NCI-H748 treated with DMSO at 0.1 percent for 48 hours (cell line): ENCODE data around the gene EHBP1L1.

Experiments used
- DNase-seq: peaks from one replicate; lab custom pipeline; 2025; lab: John Stamatoyannopoulos, UW

EHBP1L1 gene

GRCh38 chr11:65595131-65595530 is 19.3 kb downstream of the EHBP1L1 start:
- DNase-seq = no peak

DNA sequence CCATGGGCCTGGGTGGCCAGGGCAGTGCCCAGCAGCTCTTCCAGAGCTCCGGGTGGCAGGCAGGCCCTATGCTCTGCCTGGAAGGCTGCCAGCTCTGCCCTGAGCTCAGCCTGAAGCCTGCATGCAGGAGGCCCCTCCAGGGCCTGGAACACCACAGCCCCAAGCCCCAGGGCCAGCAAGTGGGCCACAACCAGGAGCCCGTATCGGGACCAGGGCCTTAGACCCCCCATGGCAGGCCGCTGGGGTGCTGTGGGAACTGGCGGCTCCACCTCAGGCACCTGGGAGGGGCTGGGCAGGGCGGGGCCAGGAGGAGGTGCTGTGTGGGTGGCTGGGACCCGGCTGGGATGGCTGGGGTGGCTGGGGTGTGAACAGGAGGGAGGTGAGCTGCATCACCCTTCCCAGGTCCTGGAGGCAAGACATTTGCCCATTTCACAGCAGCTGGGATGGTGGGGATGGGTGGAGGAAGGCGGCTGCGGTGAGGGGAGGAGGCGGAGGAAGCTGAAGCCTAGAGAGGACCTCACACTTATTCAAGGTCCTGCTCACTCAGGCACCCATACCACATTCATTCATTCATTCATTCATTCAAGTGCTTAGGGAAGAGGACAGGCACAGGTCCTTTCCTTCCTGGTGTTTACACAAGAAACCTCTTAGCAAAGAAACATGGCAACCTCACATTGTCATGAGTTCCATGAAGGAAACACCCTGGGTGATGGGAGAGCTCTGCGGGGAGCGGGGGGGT is 19.9 kb downstream of the EHBP1L1 start, which contains the start of gene KCNK7:
KCNK7 (minus strand) TSS at position 258 of the 739 bp plus-strand sequence; CDS start at position 230, 28 bp downstream.
- no peak for DNase-seq

GRCh38 chr11:65596520-65596919 is 20.7 kb downstream of the EHBP1L1 start:
- no peak for DNase-seq

DNA sequence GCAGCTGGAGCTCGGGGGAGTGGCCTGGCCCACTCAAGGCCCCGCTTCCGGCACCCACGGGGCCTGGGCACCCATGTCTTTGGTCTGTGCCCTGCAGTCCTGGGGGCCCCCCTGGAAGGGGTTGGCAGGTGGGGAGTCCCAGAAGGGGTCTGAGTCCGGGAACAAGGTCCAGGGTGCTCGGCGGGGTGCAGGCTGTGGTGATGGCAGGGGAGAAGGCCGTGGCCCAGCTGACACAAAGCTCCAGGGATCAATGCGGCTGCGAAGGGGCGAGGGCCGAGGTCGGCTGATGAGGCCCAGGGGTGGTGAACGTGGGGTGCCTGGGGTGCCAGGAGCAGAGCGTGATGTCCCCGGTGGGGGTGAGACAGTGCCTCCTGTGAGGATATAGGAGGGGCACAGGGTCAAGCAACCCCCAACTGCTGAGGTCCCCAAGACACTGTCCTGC is 22.4 kb downstream of the EHBP1L1 start:
- DNase-seq = no peak

- no peak for DNase-seq
Measured at GRCh38 chr11:65599216-65599954, 23.5 kb downstream of the EHBP1L1 start.

- no peak for DNase-seq
Measured at GRCh38 chr11:65599955-65600246, 24.0 kb downstream of the EHBP1L1 start.

GRCh38 chr11:65604258-65604657 is 28.4 kb downstream of the EHBP1L1 start:
- no peak for DNase-seq

GRCh38 chr11:65606876-65607613 is 31.2 kb downstream of the EHBP1L1 start:
- peak; percentile 35 for DNase-seq

DNA sequence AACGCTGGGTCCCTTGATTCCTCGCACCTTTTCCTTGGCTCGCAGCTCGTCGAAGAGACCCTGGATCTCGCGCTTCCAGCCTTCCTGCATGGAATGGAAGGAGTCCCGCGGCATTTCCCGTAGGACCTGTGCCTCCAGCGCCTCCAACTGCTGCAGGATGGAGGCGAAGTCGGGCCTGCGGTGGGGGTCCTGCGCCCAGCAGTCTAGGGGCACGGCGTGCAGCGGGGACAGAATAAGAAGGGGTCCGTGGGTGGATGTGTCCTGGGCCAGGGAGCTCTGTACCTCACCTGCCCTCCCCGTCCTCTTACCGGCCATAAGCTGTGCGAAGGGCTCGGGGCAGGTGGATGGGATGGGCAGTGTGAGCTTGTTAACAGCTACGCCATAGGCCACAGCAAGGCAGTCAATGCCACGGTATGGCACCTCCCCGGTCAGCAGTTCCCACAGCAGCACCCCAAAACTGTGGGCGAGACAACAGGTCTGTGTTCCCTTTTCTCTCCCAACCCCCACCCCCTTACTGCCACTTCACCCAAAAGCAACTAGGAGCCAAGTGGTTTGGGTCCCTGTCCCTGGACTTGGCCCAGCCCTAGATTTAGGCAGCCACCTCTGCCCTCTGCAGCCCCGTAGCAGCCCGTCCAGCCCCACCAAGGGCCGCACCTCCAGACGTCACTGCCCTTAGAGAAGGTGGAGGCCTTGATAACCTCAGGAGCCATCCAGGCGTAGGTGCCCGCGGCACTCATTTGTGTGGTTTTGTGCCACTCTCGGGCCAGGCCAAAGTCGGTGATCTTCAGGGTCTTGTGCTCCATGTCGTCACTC is 32.0 kb downstream of the EHBP1L1 start:
- no peak for DNase-seq

GRCh38 chr11:65609229-65609628 is 33.4 kb downstream of the EHBP1L1 start:
- DNase-seq = no peak

DNA sequence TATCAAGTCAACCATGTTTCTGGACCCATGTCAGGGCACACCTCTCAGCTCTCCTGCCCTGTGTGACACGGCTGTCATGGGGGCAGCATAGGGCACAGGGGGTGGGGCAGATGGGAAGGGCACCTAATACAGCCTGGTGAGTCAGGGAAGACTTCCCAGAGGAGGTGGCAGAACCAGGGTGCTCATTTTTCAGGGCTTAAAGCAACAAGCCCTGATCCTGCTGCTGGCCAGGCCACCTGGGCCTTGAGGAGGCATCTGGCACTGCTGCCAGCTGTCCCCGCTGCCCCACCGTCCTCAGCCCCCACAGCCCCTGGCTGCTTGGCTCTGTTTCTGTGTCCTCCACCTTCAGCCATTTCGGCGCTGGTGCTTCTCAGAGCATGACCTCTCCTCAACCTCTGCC is 33.8 kb downstream of the EHBP1L1 start:
- no peak for DNase-seq

DNA sequence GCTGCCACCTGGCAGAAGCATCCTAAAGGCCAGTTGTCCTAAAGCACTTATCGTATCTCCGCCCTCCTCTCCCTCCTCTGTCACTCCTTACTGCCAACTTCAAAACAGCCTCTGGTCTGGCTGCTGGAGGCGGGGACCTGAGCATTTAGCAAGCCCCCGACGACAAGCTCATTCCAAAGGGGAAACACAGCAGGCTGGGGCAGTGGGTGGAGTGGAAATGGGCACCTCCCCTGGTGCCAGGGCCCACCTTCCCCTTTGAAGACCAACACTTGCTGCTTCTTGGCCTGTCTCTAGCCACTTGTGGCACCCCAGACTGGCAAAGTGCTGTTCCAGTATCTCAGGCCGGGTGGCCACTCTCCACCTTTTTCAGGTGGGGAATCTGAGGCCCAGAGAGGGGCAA is 34.6 kb downstream of the EHBP1L1 start:
- no peak for DNase-seq

GRCh38 chr11:65611028-65611757 is 35.3 kb downstream of the EHBP1L1 start:
- no peak for DNase-seq

- no peak for DNase-seq
Measured at GRCh38 chr11:65611758-65612603, 36.1 kb downstream of the EHBP1L1 start.

DNA sequence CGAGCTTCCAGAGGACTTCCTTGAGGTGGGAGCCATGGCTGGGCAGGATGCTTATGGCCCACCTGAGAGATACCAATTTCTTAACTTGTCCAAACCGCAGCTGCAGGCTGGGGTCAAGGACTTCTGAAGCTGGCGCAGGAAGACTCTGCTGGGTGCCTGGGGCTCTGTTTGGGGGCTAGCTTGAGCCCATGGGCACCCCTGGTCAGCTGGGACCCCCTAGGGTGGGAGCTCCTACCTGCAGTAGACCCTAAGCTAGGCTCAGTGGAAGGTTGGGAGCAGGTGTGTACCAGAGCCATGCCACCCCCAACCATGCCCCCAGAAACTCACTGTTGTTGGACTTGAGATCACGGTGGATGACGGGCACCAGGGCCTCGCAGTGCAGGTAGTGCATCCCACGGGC is 36.8 kb downstream of the EHBP1L1 start:
- no peak for DNase-seq

DNA sequence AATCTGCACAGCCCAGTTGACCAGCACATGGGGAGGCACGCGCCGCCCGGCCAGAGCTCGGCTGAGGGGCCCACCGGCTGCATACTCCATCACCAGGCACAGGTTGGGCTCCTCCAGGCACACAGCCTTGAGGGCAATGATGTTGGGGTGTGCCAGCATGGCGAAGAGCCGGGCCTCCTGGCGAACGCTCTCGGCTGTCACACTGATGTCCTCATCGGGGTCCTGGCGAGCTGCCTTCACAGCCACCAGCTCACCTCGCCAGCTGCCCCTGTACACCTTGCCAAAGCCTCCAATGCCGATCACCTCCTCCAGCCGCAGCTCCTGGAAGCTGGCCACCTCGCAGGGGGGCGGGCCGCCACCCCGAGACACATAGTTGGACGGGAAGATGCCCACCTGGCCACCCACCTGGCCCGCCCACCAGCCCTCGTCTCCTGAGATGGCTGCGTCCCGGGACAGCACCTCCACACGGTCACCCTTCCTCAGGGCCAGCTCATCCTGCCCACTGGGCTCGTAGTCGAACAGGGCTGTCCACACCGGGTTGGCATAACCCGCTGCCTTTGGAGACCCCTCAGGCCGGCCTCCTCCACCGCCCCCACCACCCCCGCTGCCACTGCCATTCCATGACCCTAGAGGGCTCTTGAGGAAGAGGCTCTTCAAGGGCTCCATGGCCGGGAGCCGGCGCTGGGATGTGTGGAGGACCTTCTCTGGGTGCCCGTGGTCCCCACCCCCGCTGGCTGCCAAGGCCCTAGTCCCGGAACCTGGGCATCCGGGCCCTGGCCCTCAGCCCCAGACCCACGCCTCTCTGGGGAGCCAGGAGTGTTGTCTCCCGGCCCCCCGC is 37.5 kb downstream of the EHBP1L1 start:
- no peak for DNase-seq

GRCh38 chr11:65615229-65615949 is 39.5 kb downstream of the EHBP1L1 start, which contains the start of gene PCNX3:
Gene PCNX3 (plus strand): TSS chr11:65615776. CDS start chr11:65616312, 536 bp downstream.
- DNase-seq = peak; percentile 100

- no peak for DNase-seq
Measured at GRCh38 chr11:65615950-65616574, 40.2 kb downstream of the EHBP1L1 start.
